PC-9 (cell line): ENCODE results near the gene C2CD5. TPM values are rescaled to one million over a fixed set of nuclear protein-coding genes. Genes with fewer than 3 reads are reported as not detected.
A peak's percentile ranks its signal among the peaks of the same experiment; 100 is the strongest.

Source experiments
- BruUV-seq: library from RNA; stranded (reverse); fragments of 400-500 nt; replicated peaks from 2 replicates; lab custom pipeline; 2021; lab: Mats Ljungman, UMichigan
- CTCF ChIA-PET: fragments of 300-600 bp; sonication (Branson Sonifier 250); formaldehyde crosslinking; loops from one replicate; lab custom pipeline; 2022; ENCODE audit warnings: antibody characterized with exemption; lab: Charles Lee
- POLR2A ChIA-PET: fragments of 300-600 bp; sonication (Branson Sonifier 250); formaldehyde crosslinking; loops from one replicate; lab custom pipeline; 2022; ENCODE audit warnings: antibody characterized with exemption; ENCODE audit not compliant: unreplicated experiment; lab: Charles Lee
- DNase-seq, 2 experiments: peaks; one replicate each; pipeline versions ENCODE4 v3.0.0 to v3.0.0-alpha.2; 2015 to 2022; ENCODE audit warnings: mixed read lengths in 1 of 2
- H2AFZ ChIP-seq: fragments of 200-600 bp; sonication (generic); 2 replicates; pipeline ENCODE4 v1.8.1; 2017; ENCODE audit warnings: antibody characterized with exemption
- H3F3A ChIP-seq: fragments of 200-600 bp; sonication (generic); 2 replicates; pipeline ENCODE4 v1.8.1; 2017; ENCODE audit warnings: antibody characterized with exemption, mild to moderate bottlenecking, low read depth; ENCODE audit not compliant: insufficient read depth
- H3K27ac ChIP-seq: fragments of 200-600 bp; sonication (generic); 2 replicates; pipeline ENCODE4 v1.6.1; 2016; ENCODE audit warnings: mixed run types
- H3K27me3 ChIP-seq: fragments of 200-600 bp; sonication (generic); 2 replicates; pipeline ENCODE4 v1.6.1; 2016; ENCODE audit warnings: low read depth, mixed run types; ENCODE audit not compliant: insufficient read depth
- H3K36me3 ChIP-seq: fragments of 200-600 bp; sonication (generic); 2 replicates; pipeline ENCODE4 v1.6.1; 2016; ENCODE audit warnings: low read depth, mixed run types
- H3K4me1 ChIP-seq: fragments of 200-600 bp; sonication (generic); replicated peaks from 2 replicates; pipeline ENCODE4 v1.6.1; 2016; ENCODE audit warnings: mixed run types; ENCODE audit not compliant: insufficient read depth
- H3K4me2 ChIP-seq: fragments of 200-600 bp; sonication (generic); 2 replicates; pipeline ENCODE4 v1.6.1; 2017; ENCODE audit warnings: mixed run types
- H3K4me3 ChIP-seq: fragments of 200-600 bp; sonication (generic); 2 replicates; pipeline ENCODE4 v1.6.1; 2016; ENCODE audit warnings: mixed run types
- H3K79me2 ChIP-seq: fragments of 200-600 bp; sonication (generic); 2 replicates; pipeline ENCODE4 v1.6.1; 2017; ENCODE audit warnings: low read depth, mixed run types
- H3K9me2 ChIP-seq: fragments of 200-600 bp; sonication (generic); 2 replicates; pipeline ENCODE4 v1.8.1; 2017; ENCODE audit warnings: mild to moderate bottlenecking; ENCODE audit not compliant: insufficient read depth
- H3K9me3 ChIP-seq: fragments of 200-600 bp; sonication (generic); 2 replicates; pipeline ENCODE4 v1.8.1; 2016; ENCODE audit warnings: low read depth; ENCODE audit not compliant: insufficient read depth
- H4K20me1 ChIP-seq: fragments of 200-600 bp; sonication (generic); 2 replicates; pipeline ENCODE4 v1.8.1; 2017; ENCODE audit not compliant: insufficient read depth
- CTCF ChIP-seq: fragments of 200-600 bp; sonication (generic); conservative IDR thresholded peaks from 2 replicates; pipeline ENCODE4 v1.6.1; 2017; ENCODE audit warnings: mixed run types, antibody characterized with exemption, mild to moderate bottlenecking, moderate library complexity
- EZH2 ChIP-seq: fragments of 200-600 bp; sonication (generic); IDR thresholded peaks from 2 replicates; pipeline ENCODE4 v1.8.0; 2017; ENCODE audit warnings: antibody characterized with exemption, low read depth
- intact Hi-C: fragments of 100-400 bp; cut with micrococcal nuclease; formaldehyde crosslinking; loops from one replicate; pipeline ENCODE4 v1.10.0; 2022; ENCODE audit not compliant: unreplicated experiment
- total RNA-seq: library from RNA; stranded (reverse); gene quantifications from 2 replicates; pipeline ENCODE4 v1.2.3, GENCODE V29; 2021

C2CD5 gene
- total RNA-seq, 1 experiment from 2014 or later = 28.6 TPM

- H4K20me1 ChIP-seq = no peaks in the 10 kb centered on the region
- intact Hi-C loops = no loop called here
- no peaks in the 10 kb centered on the region for H3K27me3 ChIP-seq
- H3K27ac ChIP-seq = no peak overlapping the region
- H3K9me2 ChIP-seq = no peaks in the 10 kb centered on the region
- no peak overlapping the region for H3K4me3 ChIP-seq
- H3K79me2 ChIP-seq = no peaks in the 10 kb centered on the region
- H2AFZ ChIP-seq = no peak overlapping the region
- POLR2A ChIA-PET = no interaction called here
- H3K9me3 ChIP-seq = no peaks in the 10 kb centered on the region
- H3K36me3 ChIP-seq = no peaks in the 10 kb centered on the region
- TF ChIP-seq EZH2 (no peak), CTCF (no peak)
- peaks cover 12% of the 10 kb centered on the region; the same call in 1 of the 2 replicates for H3K4me1 ChIP-seq
- no peak for DNase-seq
- CTCF ChIA-PET = no interaction called here
- no peaks in the 10 kb centered on the region for H3F3A ChIP-seq
- H3K4me2 ChIP-seq = no peak overlapping the region
- BruUV-seq = no TSS peak
Observed at GRCh38 chr12:22576065-22576464, 31.7 kb upstream of the C2CD5 start.

- DNase-seq = no peak
- H3K4me3 ChIP-seq = no peak overlapping the region
- TF ChIP-seq CTCF = no peak
- TF ChIP-seq EZH2 = no peak
- H3K79me2 ChIP-seq = no peaks in the 10 kb centered on the region
- H3K27ac ChIP-seq = no peak overlapping the region
- H4K20me1 ChIP-seq = no peaks in the 10 kb centered on the region
- H3K36me3 ChIP-seq = no peaks in the 10 kb centered on the region
- POLR2A ChIA-PET = no interaction called here
- no TSS peak for BruUV-seq
- intact Hi-C loops = no loop called here
- CTCF ChIA-PET = no interaction called here
- H3K9me3 ChIP-seq = no peaks in the 10 kb centered on the region
- H3F3A ChIP-seq = no peaks in the 10 kb centered on the region
- peaks cover 12% of the 10 kb centered on the region; the same call in 1 of the 2 replicates for H3K4me1 ChIP-seq
- H3K4me2 ChIP-seq = no peak overlapping the region
- H3K9me2 ChIP-seq = no peaks in the 10 kb centered on the region
- no peaks in the 10 kb centered on the region for H3K27me3 ChIP-seq
- no peak overlapping the region for H2AFZ ChIP-seq
Observed at GRCh38 chr12:22574921-22575320, 30.6 kb upstream of the C2CD5 start.

- Histone ChIP-seq H3K79me2 (no peaks in the 10 kb centered on the region), H3F3A (no peaks in the 10 kb centered on the region), H3K27me3 (no peaks in the 10 kb centered on the region), H4K20me1 (no peaks in the 10 kb centered on the region), H3K27ac (no peak overlapping the region), H3K4me1 (peaks cover 7% of the 10 kb centered on the region; the same call in 1 of the 2 replicates), H3K9me3 (no peaks in the 10 kb centered on the region), H2AFZ (0 out of 2 replicates have a peak overlapping the region, but pooled peaks have one; percentile 16), H3K9me2 (no peaks in the 10 kb centered on the region), H3K4me3 (no peak overlapping the region), H3K4me2 (no peak overlapping the region), H3K36me3 (no peaks in the 10 kb centered on the region)
- ChIA-PET CTCF (no interaction called here), POLR2A (no interaction called here)
- intact Hi-C loops = no loop called here
- TF ChIP-seq EZH2 (no peak), CTCF (no peak)
- DNase-seq = no peak
- no TSS peak for BruUV-seq
Observed at GRCh38 chr12:22573181-22573580, 28.8 kb upstream of the C2CD5 start.
